Gastrocnemius medialis (tissue), 4 donors: Measurements from ENCODE around the gene RGS14. TPM values are rescaled to one million over a fixed set of nuclear protein-coding genes. Genes with fewer than 3 reads are reported as not detected.

ENCODE experiments used
- ATAC-seq, 2 donors: fragments of 150-250 bp; one replicate each; pipeline ENCODE4 v1.9.1; 2016
- DNase-seq, 2 donors: peaks; one replicate each; pipeline ENCODE4 v3.0.0-alpha.2; 2019
- H3K27ac ChIP-seq, 4 donors: fragments of 200-600 bp; sonication (generic); 1 replicate in 1 of 4; 2 replicates in 3 of 4; pipeline ENCODE4 v1.5.1; 2016 to 2018; ENCODE audit warnings: mild to moderate bottlenecking in 2 of 4, moderate library complexity in 1 of 4
- H3K27me3 ChIP-seq, 3 donors: fragments of 200-600 bp; sonication (generic) in 2 of 3; 1 replicate in 1 of 3; 2 replicates in 2 of 3; pipeline versions ENCODE4 v1.5.1 to v1.6.0; 2016 to 2019; ENCODE audit warnings: mild to moderate bottlenecking in 1 of 3, moderate library complexity in 1 of 3
- H3K36me3 ChIP-seq, 2 donors: fragments of 200-600 bp; sonication (generic) in 1 of 2; one replicate each; pipeline ENCODE4 v1.5.1; 2017 to 2018
- H3K4me1 ChIP-seq, 2 donors: fragments of 200-600 bp; sonication (generic) in 1 of 2; one replicate each; pipeline ENCODE4 v1.5.1; 2016 to 2017; ENCODE audit warnings: mild to moderate bottlenecking in 2 of 2
- H3K4me3 ChIP-seq, 4 donors: fragments of 200-600 bp; sonication (generic) in 3 of 4; 1 replicate in 1 of 4; 2 replicates in 3 of 4; pipeline ENCODE4 v1.5.1; 2016 to 2019; ENCODE audit warnings: mild to moderate bottlenecking in 2 of 4
- H3K9me3 ChIP-seq, 3 donors: fragments of 200-600 bp; sonication (generic) in 2 of 3; 1 replicate in 1 of 3; 2 replicates in 2 of 3; pipeline ENCODE4 v1.5.1; 2016 to 2019
- POLR2A ChIP-seq, 2 donors: fragments of 450-650 bp; IDR thresholded peaks; one replicate each; pipeline ENCODE4 v1.6.1; 2017; ENCODE audit warnings: antibody characterized with exemption in 2 of 2, mild to moderate bottlenecking in 2 of 2, moderate library complexity in 2 of 2
- in situ Hi-C, 4 donors: fragments of 200-750 bp; cut with MboI; loops; one replicate each; pipeline versions ENCODE4 v1.15.0 to v1.8.0; 2017; ENCODE audit warnings: low sequenced_read_pairs in 4 of 4
- intact Hi-C: fragments of 100-400 bp; cut with DNase I; formaldehyde crosslinking; loops from one replicate; pipeline ENCODE4 v1.15.1; 2023; ENCODE audit warnings: low total_unique reads
- total RNA-seq, 4 donors: library from RNA; depleted of rRNA; stranded (reverse); fragments of >200 nt; gene quantifications; one replicate each; pipeline versions ENCODE4 v1.1.0 to v1.2.3, GENCODE V29; 2016
- TF ChIP-seq, protein P1 (sequence below), 5 experiments: fragments of 450-650 bp in 3 of 5; fragments of 200-600 bp in 2 of 5; sonication (generic) in 2 of 5; IDR thresholded peaks in 4 of 5; conservative IDR thresholded peaks in 1 of 5; 1 replicate in 4 of 5; 2 replicates in 1 of 5; pipeline ENCODE4 v1.5.1; 2016 to 2019; ENCODE audit warnings: antibody characterized with exemption in 5 of 5, mild to moderate bottlenecking in 3 of 5, moderate library complexity in 3 of 5

Gene RGS14
- total RNA-seq, 4 donors from 2014 or later, result 1.6 to 25.9 (median 5.0) TPM

DNA sequence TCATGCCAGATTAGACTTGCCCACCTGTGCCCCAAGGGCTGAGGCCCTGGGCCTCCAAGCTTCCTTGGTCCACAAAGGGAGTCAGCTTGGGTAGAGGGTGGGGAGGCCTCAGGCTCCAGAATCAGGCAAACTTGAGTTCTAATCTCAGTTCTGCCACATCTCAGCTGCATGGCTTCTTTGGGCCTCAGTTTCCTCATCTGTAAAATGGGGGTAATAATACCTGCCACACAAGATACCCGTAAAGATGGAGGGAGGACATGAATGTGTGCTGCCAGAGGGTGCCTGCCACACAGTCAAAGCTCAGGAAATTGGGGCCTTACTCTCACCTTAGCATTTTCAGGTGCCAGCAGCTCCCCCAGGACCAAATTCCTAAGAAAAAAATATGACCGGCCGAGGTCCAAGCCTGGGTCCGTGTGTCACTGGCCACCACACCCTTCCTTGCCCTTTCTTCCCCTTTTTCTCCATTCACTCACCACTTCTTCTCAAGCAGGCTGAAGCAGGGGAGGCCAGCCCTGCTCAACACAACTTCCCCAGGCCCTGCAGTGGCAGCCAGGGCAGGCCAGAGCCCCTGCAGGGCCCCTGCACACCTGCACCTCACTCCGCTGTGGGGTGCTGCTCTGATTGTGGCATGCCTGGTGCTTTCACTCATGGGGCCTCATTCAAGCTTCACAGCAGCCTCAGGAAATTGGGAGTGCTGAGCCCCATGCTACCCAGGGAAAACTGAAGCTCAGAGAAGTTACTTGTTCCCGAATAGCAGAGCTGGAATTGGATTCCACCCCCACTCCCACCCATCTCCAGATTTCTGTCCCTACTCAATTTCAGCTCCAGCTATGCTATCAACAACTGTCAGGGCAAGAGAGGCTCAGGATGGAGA, 3.9 kb downstream of the RGS14 start:
- Histone ChIP-seq H3K4me3 (no peak overlapping the region), H3K9me3 (no peaks in the 10 kb centered on the region), H3K27ac (no peak overlapping the region), H3K4me1 (peaks cover 18 to 29% of the 10 kb centered on the region in 2 donors), H3K27me3 (no peaks in the 10 kb centered on the region), H3K36me3 (no peaks in the 10 kb centered on the region)
- in situ Hi-C loops, result no loop called here
- ATAC-seq (no peak), DNase-seq (no peak)
- TF ChIP-seq, protein P1, sequence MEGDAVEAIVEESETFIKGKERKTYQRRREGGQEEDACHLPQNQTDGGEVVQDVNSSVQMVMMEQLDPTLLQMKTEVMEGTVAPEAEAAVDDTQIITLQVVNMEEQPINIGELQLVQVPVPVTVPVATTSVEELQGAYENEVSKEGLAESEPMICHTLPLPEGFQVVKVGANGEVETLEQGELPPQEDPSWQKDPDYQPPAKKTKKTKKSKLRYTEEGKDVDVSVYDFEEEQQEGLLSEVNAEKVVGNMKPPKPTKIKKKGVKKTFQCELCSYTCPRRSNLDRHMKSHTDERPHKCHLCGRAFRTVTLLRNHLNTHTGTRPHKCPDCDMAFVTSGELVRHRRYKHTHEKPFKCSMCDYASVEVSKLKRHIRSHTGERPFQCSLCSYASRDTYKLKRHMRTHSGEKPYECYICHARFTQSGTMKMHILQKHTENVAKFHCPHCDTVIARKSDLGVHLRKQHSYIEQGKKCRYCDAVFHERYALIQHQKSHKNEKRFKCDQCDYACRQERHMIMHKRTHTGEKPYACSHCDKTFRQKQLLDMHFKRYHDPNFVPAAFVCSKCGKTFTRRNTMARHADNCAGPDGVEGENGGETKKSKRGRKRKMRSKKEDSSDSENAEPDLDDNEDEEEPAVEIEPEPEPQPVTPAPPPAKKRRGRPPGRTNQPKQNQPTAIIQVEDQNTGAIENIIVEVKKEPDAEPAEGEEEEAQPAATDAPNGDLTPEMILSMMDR (IDR thresholded peaks at IDR 0.05 in 4 of 5, conservative IDR thresholded peaks at IDR 0.05 in 1 of 5), result no peak
- no peak for TF ChIP-seq POLR2A (IDR thresholded peaks at IDR 0.05)
- intact Hi-C loops, result no loop called here

DNA sequence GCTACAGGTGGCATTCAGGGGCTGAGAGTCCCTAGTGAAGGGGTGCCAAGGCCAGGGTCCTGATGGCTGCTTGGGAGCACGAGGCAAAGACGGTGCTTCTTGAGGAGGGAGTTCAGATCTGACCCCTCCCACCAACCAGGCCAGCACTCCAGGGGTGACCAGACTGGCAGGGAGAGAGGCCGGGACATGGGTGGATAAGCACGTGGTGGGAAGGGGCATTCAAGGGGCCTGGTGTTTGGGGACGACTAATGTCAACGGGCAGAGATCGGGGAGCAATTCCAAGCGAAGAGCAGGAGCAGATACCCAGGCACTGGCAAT, 4.5 kb downstream of the RGS14 start:
- intact Hi-C loops, result no loop called here
- H3K27me3 ChIP-seq, result no peaks in the 10 kb centered on the region
- DNase-seq, result no peak

DNA sequence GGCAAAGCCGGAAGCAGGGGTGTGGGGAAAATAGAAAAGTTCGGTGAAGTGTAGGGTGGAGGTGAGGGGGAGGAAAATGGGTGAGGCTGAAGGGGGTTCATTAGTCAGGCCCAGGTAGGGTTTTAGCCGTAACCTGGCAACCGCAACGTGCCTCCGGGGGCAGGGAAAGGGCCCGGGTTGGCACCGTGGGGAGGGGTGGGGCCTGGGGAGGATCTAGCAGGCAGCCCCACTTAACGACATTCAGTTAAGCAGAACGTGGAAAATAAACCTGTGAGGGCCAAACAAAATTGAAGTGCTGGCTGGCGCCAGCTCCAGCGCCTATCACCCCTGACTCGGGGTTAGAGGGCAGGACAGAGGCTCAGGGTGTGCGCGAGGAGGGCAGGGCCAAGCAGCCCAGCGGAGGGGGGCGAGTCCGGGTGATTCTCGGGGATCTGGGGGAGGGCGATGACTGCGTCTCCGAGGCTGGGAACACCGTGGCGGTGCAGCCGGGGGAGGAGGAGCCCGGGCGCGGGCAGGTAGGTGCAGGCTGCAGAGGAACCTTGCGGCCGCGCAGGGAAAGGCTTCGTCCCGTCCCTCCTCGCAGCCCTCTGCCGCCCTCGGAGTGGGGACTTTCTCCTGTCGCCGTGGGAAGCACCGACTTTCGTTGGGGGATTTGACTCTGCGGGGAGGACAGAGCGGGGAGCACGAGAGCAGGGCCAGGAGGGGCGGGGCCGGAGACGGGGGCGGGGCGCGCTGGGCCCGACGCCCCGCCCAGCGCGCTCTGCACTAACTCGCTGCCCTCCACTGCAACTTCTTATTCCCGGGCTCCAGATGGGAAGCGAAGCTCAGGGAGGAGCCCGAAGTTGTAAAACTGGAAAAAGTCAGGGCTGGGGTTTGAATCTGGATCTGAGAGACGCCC, 5.1 kb downstream of the RGS14 start:
- no peaks in the 10 kb centered on the region for H3K27me3 ChIP-seq
- intact Hi-C loops, result no loop called here
- no peaks in the 10 kb centered on the region for H3K36me3 ChIP-seq
- H3K9me3 ChIP-seq, result no peaks in the 10 kb centered on the region
- in situ Hi-C loops, result no loop called here
- TF ChIP-seq POLR2A (IDR thresholded peaks at IDR 0.05), result no peak
- TF ChIP-seq, protein P1 (IDR thresholded peaks at IDR 0.05 in 4 of 5, conservative IDR thresholded peaks at IDR 0.05 in 1 of 5), result no peak
- H3K4me3 ChIP-seq, result peak overlapping the region; percentile 49 to 58 (median 53)
- peak; percentile 26 to 49 for DNase-seq
- peak; percentile 43 to 45 for ATAC-seq
- peak overlapping the region in 1 of 4 donors; percentile 37 for H3K27ac ChIP-seq
- H3K4me1 ChIP-seq, result peaks cover 23 to 39% of the 10 kb centered on the region in 2 donors

More for the DNA sequence above, 4.5 kb downstream of the RGS14 start:
- ATAC-seq, result no peak
- peaks cover 19 to 33% of the 10 kb centered on the region in 2 donors for H3K4me1 ChIP-seq
- no peak overlapping the region for H3K4me3 ChIP-seq
- no peaks in the 10 kb centered on the region for H3K9me3 ChIP-seq
- H3K27ac ChIP-seq, result no peak overlapping the region
- no peak for TF ChIP-seq POLR2A (IDR thresholded peaks at IDR 0.05)
- TF ChIP-seq, protein P1 (IDR thresholded peaks at IDR 0.05 in 4 of 5, conservative IDR thresholded peaks at IDR 0.05 in 1 of 5), result no peak
- H3K36me3 ChIP-seq, result no peaks in the 10 kb centered on the region
- in situ Hi-C loops, result no loop called here

DNA sequence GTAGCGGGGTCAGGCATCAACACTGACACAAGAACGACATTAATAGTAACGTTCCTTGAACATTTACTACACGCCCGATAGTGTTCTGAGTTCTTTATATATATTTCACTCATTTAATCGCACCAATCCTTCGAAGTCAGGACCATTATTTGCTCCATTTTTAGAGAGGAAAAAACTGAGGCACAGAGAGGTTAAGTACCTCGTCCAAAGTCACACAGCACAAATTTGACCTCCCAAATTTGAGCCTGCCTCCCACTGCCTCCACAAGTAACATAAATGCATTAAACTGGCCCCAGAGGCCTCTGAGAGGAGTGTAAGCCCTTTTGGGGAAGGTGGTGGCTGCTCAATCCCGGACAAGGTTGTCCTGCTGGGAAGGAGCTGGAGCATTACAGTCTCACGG, 5.8 kb downstream of the RGS14 start:
- ATAC-seq (no peak), DNase-seq (no peak)
- no peak overlapping the region for H3K27ac ChIP-seq
- H3K4me1 ChIP-seq, result peaks cover 19 to 37% of the 10 kb centered on the region in 2 donors
- intact Hi-C loops, result no loop called here
- no peaks in the 10 kb centered on the region for H3K9me3 ChIP-seq
- in situ Hi-C loops, result no loop called here
- TF ChIP-seq, protein P1 (IDR thresholded peaks at IDR 0.05 in 4 of 5, conservative IDR thresholded peaks at IDR 0.05 in 1 of 5), result no peak
- H3K27me3 ChIP-seq, result no peaks in the 10 kb centered on the region
- H3K36me3 ChIP-seq, result no peaks in the 10 kb centered on the region
- peak overlapping the region; percentile 49 to 58 (median 53) for H3K4me3 ChIP-seq
